MCF 10A (cell line): ENCODE data around the gene ZNF804B. TPM values are rescaled to one million over a fixed set of nuclear protein-coding genes. Genes with fewer than 3 reads are reported as not detected.

Source experiments
- BruUV-seq: library from RNA; stranded (reverse); fragments of 400-500 nt; replicated peaks from 2 replicates; lab custom pipeline; 2021; lab: Mats Ljungman, UMichigan
- CTCF ChIA-PET: fragments of 300-600 bp; sonication (Branson Sonifier 250); formaldehyde crosslinking; extraction: SDS; loops from one replicate; lab custom pipeline; 2021; ENCODE audit warnings: antibody characterized with exemption, inconsistent platforms; lab: Yijun Ruan, JAX
- POLR2A ChIA-PET: fragments of 300-600, 350-650 bp; sonication (Branson Sonifier 250); formaldehyde crosslinking; extraction: SDS; loops from one replicate; lab custom pipeline; 2020; ENCODE audit warnings: antibody characterized with exemption, inconsistent platforms; lab: Yijun Ruan, JAX
- DNase-seq: peaks from one replicate; pipeline ENCODE4 v3.0.0-alpha.2; 2018; ENCODE audit not compliant: unreplicated experiment
- H3K27ac Mint-ChIP-seq: one replicate; pipeline ENCODE4 v1.8.0; 2022; ENCODE audit warnings: mild to moderate bottlenecking, low read depth, mixed read lengths; ENCODE audit not compliant: unreplicated experiment
- H3K27me3 Mint-ChIP-seq: one replicate; pipeline ENCODE4 v1.8.0; 2022; ENCODE audit warnings: mixed read lengths; ENCODE audit not compliant: insufficient read depth, unreplicated experiment
- H3K36me3 Mint-ChIP-seq: one replicate; pipeline ENCODE4 v1.8.0; 2022; ENCODE audit warnings: mild to moderate bottlenecking, moderate library complexity, mixed read lengths; ENCODE audit not compliant: insufficient read depth, unreplicated experiment
- H3K4me1 Mint-ChIP-seq: one replicate; pipeline ENCODE4 v1.8.0; 2022; ENCODE audit warnings: mixed read lengths; ENCODE audit not compliant: insufficient read depth, unreplicated experiment
- H3K4me3 Mint-ChIP-seq: one replicate; pipeline ENCODE4 v1.8.0; 2022; ENCODE audit warnings: mild to moderate bottlenecking, moderate library complexity, mixed read lengths; ENCODE audit not compliant: unreplicated experiment
- H3K9me3 Mint-ChIP-seq: one replicate; pipeline ENCODE4 v1.8.0; 2022; ENCODE audit warnings: mixed read lengths; ENCODE audit not compliant: unreplicated experiment
- intact Hi-C: fragments of 100-400 bp; cut with micrococcal nuclease; formaldehyde crosslinking; loops from 2 replicates; pipeline ENCODE4 v1.14.1; 2022
- total RNA-seq: library from RNA; stranded (reverse); gene quantifications from 2 replicates; pipeline ENCODE4 v1.2.3, GENCODE V29; 2022
- TF ChIP-seq, protein P1 (sequence below): fragments of 200-600 bp; IDR thresholded peaks from one replicate; pipeline ENCODE4 v1.8.0; 2022; ENCODE audit warnings: antibody characterized with exemption, mild to moderate bottlenecking; ENCODE audit not compliant: unreplicated experiment

ZNF804B gene
- total RNA-seq, 1 experiment from 2014 or later, result not detected

- CTCF ChIA-PET, result no interaction called here
- Mint-ChIP-seq H3K27ac (no peak overlapping the region), H3K4me3 (no peak overlapping the region), H3K4me1 (no peaks in the 10 kb centered on the region), H3K9me3 (no peaks in the 10 kb centered on the region), H3K36me3 (no peaks in the 10 kb centered on the region), H3K27me3 (no peaks in the 10 kb centered on the region)
- TF ChIP-seq, protein P1, sequence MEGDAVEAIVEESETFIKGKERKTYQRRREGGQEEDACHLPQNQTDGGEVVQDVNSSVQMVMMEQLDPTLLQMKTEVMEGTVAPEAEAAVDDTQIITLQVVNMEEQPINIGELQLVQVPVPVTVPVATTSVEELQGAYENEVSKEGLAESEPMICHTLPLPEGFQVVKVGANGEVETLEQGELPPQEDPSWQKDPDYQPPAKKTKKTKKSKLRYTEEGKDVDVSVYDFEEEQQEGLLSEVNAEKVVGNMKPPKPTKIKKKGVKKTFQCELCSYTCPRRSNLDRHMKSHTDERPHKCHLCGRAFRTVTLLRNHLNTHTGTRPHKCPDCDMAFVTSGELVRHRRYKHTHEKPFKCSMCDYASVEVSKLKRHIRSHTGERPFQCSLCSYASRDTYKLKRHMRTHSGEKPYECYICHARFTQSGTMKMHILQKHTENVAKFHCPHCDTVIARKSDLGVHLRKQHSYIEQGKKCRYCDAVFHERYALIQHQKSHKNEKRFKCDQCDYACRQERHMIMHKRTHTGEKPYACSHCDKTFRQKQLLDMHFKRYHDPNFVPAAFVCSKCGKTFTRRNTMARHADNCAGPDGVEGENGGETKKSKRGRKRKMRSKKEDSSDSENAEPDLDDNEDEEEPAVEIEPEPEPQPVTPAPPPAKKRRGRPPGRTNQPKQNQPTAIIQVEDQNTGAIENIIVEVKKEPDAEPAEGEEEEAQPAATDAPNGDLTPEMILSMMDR, result no peak
- POLR2A ChIA-PET, result no interaction called here
- no peak for DNase-seq
- BruUV-seq, result no TSS peak
- intact Hi-C loops, result no loop called here
Measured at GRCh38 chr7:89133819-89134218, 374.3 kb downstream of the ZNF804B start.

- POLR2A ChIA-PET, result no interaction called here
- no peak for DNase-seq
- no peak overlapping the region for H3K27ac Mint-ChIP-seq
- H3K27me3 Mint-ChIP-seq, result no peaks in the 10 kb centered on the region
- BruUV-seq, result no TSS peak
- TF ChIP-seq, protein P1, result no peak
- CTCF ChIA-PET, result no interaction called here
- no peaks in the 10 kb centered on the region for H3K4me1 Mint-ChIP-seq
- intact Hi-C loops, result no loop called here
- no peaks in the 10 kb centered on the region for H3K36me3 Mint-ChIP-seq
- H3K9me3 Mint-ChIP-seq, result no peaks in the 10 kb centered on the region
- no peak overlapping the region for H3K4me3 Mint-ChIP-seq
Measured at GRCh38 chr7:89145801-89146200, 386.3 kb downstream of the ZNF804B start.

GRCh38 chr7:89160107-89160506 is 400.6 kb downstream of the ZNF804B start:
- CTCF ChIA-PET, result no interaction called here
- Mint-ChIP-seq H3K4me3 (no peak overlapping the region), H3K27me3 (no peaks in the 10 kb centered on the region), H3K36me3 (no peaks in the 10 kb centered on the region), H3K27ac (no peak overlapping the region), H3K9me3 (peaks cover 17% of the 10 kb centered on the region), H3K4me1 (no peaks in the 10 kb centered on the region)
- no TSS peak for BruUV-seq
- POLR2A ChIA-PET, result no interaction called here
- no peak for DNase-seq
- intact Hi-C loops, result no loop called here
- TF ChIP-seq, protein P1, result no peak

GRCh38 chr7:89165421-89165820 is 405.9 kb downstream of the ZNF804B start:
- H3K9me3 Mint-ChIP-seq, result no peaks in the 10 kb centered on the region
- CTCF ChIA-PET, result interaction anchor here (0.7 kb wide), 1 partner anchor 206 kb away, joined by 3 read pairs; no protein-coding TSS in a partner anchor
- TF ChIP-seq, protein P1, result no peak
- no peak overlapping the region for H3K4me3 Mint-ChIP-seq
- H3K27me3 Mint-ChIP-seq, result no peaks in the 10 kb centered on the region
- no peaks in the 10 kb centered on the region for H3K4me1 Mint-ChIP-seq
- POLR2A ChIA-PET, result no interaction called here
- intact Hi-C loops, result no loop called here
- H3K27ac Mint-ChIP-seq, result no peak overlapping the region
- no peaks in the 10 kb centered on the region for H3K36me3 Mint-ChIP-seq
- no peak for DNase-seq
- BruUV-seq, result no TSS peak
